Measurements from ENCODE around the gene FMN1.

- TF ChIP-seq, protein P1, sequence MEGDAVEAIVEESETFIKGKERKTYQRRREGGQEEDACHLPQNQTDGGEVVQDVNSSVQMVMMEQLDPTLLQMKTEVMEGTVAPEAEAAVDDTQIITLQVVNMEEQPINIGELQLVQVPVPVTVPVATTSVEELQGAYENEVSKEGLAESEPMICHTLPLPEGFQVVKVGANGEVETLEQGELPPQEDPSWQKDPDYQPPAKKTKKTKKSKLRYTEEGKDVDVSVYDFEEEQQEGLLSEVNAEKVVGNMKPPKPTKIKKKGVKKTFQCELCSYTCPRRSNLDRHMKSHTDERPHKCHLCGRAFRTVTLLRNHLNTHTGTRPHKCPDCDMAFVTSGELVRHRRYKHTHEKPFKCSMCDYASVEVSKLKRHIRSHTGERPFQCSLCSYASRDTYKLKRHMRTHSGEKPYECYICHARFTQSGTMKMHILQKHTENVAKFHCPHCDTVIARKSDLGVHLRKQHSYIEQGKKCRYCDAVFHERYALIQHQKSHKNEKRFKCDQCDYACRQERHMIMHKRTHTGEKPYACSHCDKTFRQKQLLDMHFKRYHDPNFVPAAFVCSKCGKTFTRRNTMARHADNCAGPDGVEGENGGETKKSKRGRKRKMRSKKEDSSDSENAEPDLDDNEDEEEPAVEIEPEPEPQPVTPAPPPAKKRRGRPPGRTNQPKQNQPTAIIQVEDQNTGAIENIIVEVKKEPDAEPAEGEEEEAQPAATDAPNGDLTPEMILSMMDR (IDR thresholded peaks at IDR 0.05) = no peak
- TF ChIP-seq POLR2AphosphoS5 (IDR thresholded peaks at IDR 0.05) = no peak
- no peak for TF ChIP-seq EP300 (IDR thresholded peaks at IDR 0.05; ENCODE audit: low read depth)
- no peak for TF ChIP-seq POLR2A (IDR thresholded peaks at IDR 0.05)
These were observed 257.5 kb downstream of the FMN1 start for GRCh38 chr15:32936976-32937375.

Data from transverse colon (tissue), 4 donors.